Neural cell (in vitro differentiated cells): Measurements from ENCODE around the gene SORCS1. TPM values are rescaled to one million over a fixed set of nuclear protein-coding genes. Genes with fewer than 3 reads are reported as not detected.

Source experiments
- H2AFZ ChIP-seq: fragments of 200-600, 300-800 bp; sonication (generic), shearing (Covaris generic); 2 replicates; pipeline ENCODE4 v1.6.0; 2014; ENCODE audit warnings: low read depth, mild to moderate bottlenecking, antibody characterized with exemption, low read length, moderate library complexity
- H3F3A ChIP-seq: fragments of 200-600 bp; shearing (Covaris generic); 2 replicates; pipeline ENCODE4 v1.6.1; 2016; ENCODE audit warnings: mild to moderate bottlenecking, moderate library complexity, mixed read lengths, antibody characterized with exemption, low read length; ENCODE audit not compliant: insufficient read depth, poor library complexity, severe bottlenecking
- H3K27ac ChIP-seq: fragments of 200-600, 300-800 bp; sonication (generic), shearing (Covaris generic); 2 replicates; pipeline ENCODE4 v1.5.1; 2014; ENCODE audit warnings: mild to moderate bottlenecking, low read length, moderate library complexity
- H3K27me3 ChIP-seq: fragments of 300-800, 200-600 bp; sonication (generic), shearing (Covaris generic); 2 replicates; pipeline ENCODE4 v1.6.0; 2014; ENCODE audit warnings: mild to moderate bottlenecking, low read depth, low read length, moderate library complexity; ENCODE audit not compliant: insufficient read depth
- H3K36me3 ChIP-seq: fragments of 300-800, 200-600 bp; sonication (generic), shearing (Covaris generic); 2 replicates; pipeline ENCODE4 v1.5.1; 2014; ENCODE audit warnings: mild to moderate bottlenecking, antibody characterized with exemption, low read length, moderate library complexity; ENCODE audit not compliant: insufficient read depth
- H3K4me2 ChIP-seq: fragments of 300-800, 200-600 bp; sonication (generic), shearing (Covaris generic); 2 replicates; pipeline ENCODE4 v1.6.0; 2014; ENCODE audit warnings: mild to moderate bottlenecking, low read length
- H3K4me3 ChIP-seq: fragments of 300-800, 200-600 bp; sonication (generic), shearing (Covaris generic); 2 replicates; pipeline ENCODE4 v1.5.1; 2014; ENCODE audit warnings: mild to moderate bottlenecking, low read length, moderate library complexity
- H3K79me2 ChIP-seq: fragments of 200-600 bp; shearing (Covaris generic); replicated peaks from 2 replicates; pipeline ENCODE4 v1.6.0; 2014; ENCODE audit warnings: mild to moderate bottlenecking, low read length, moderate library complexity; ENCODE audit not compliant: insufficient read depth
- H3K9ac ChIP-seq: fragments of 300-800, 200-600 bp; sonication (generic), shearing (Covaris generic); 2 replicates; pipeline ENCODE4 v1.6.1; 2016; ENCODE audit warnings: mild to moderate bottlenecking, low read length, mixed read lengths
- H3K9me2 ChIP-seq: fragments of 200-600 bp; shearing (Covaris generic); 2 replicates; pipeline ENCODE4 v1.6.1; 2016; ENCODE audit warnings: mild to moderate bottlenecking, low read length, mixed read lengths; ENCODE audit not compliant: insufficient read depth
- H3K9me3 ChIP-seq: fragments of 200-600, 300-800 bp; sonication (generic), shearing (Covaris generic); 2 replicates; pipeline ENCODE4 v1.6.1; 2016; ENCODE audit warnings: mild to moderate bottlenecking, mixed run types, low read length, moderate library complexity, mixed read lengths
- H4K20me1 ChIP-seq: fragments of 200-600 bp; shearing (Covaris generic); 2 replicates; pipeline ENCODE4 v1.6.1; 2016; ENCODE audit warnings: mild to moderate bottlenecking, mixed run types; ENCODE audit not compliant: insufficient read depth
- CTCF ChIP-seq: fragments of 450-650 bp; IDR thresholded peaks from 2 replicates; pipeline ENCODE4 v1.5.1; 2014; ENCODE audit warnings: antibody characterized with exemption, mild to moderate bottlenecking, moderate library complexity; ENCODE audit not compliant: poor library complexity, severe bottlenecking
- EP300 ChIP-seq: fragments of 450-650 bp; conservative IDR thresholded peaks from 2 replicates; pipeline ENCODE4 v1.6.1; 2014; ENCODE audit warnings: antibody characterized with exemption, mild to moderate bottlenecking, moderate library complexity; ENCODE audit not compliant: poor library complexity, severe bottlenecking
- EZH2 ChIP-seq: fragments of 200-600, 300-800 bp; shearing (Covaris generic), sonication (generic); IDR thresholded peaks from 2 replicates; pipeline ENCODE4 v1.6.1; 2014; ENCODE audit warnings: antibody characterized with exemption, low read length, borderline replicate concordance, mild to moderate bottlenecking; ENCODE audit not compliant: insufficient read depth, poor library complexity, severe bottlenecking
- MXI1 ChIP-seq: fragments of 450-650 bp; conservative IDR thresholded peaks from 2 replicates; pipeline ENCODE4 v1.6.1; 2014; ENCODE audit warnings: antibody characterized with exemption, mild to moderate bottlenecking; ENCODE audit not compliant: poor library complexity, severe bottlenecking
- POLR2AphosphoS5 ChIP-seq: IDR thresholded peaks from 2 replicates; pipeline ENCODE4 v1.6.1; 2012
- RAD21 ChIP-seq: fragments of 450-650 bp; conservative IDR thresholded peaks from 2 replicates; pipeline ENCODE4 v1.6.1; 2014; ENCODE audit warnings: antibody characterized with exemption, mild to moderate bottlenecking, moderate library complexity
- SMC3 ChIP-seq: fragments of 450-650 bp; conservative IDR thresholded peaks from 2 replicates; pipeline ENCODE4 v1.6.1; 2014; ENCODE audit warnings: antibody characterized with exemption, mild to moderate bottlenecking, moderate library complexity; ENCODE audit not compliant: poor library complexity
- polyA plus RNA-seq: library from polyadenylated mRNA; depleted of rRNA; stranded (reverse); fragments of >200 nt; gene quantifications from 2 replicates; pipeline ENCODE4 v1.2.3, GENCODE V29; 2014
- TF ChIP-seq, protein P1 (sequence below): IDR thresholded peaks from 2 replicates; pipeline ENCODE4 v1.6.1; 2012; ENCODE audit warnings: borderline replicate concordance

SORCS1 gene
- polyA plus RNA-seq, 1 donor from 2014 or later = 27.0 TPM

DNA sequence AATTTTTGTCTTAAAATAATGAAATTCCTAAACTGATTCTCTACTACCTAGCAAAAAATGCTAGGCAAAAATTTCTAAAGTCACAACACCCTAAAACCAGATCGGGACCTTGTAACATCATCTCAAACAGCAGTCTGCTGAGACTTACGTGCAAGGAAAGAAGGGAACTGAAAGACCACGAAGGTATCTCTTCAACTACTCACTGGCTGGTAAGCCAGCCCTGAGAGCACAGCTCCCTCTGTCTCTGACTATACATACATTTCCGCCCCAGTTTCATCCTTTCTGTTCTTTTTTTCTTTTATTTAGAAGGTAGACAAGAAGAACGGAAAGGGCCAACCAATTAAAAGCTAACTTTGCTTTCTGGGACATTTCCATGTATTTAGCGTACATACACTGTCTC lies 15.6 kb downstream of the SORCS1 start:
- Histone ChIP-seq H3K4me2 (no peak overlapping the region), H3K9me3 (no peaks in the 10 kb centered on the region), H3K4me3 (no peak overlapping the region), H3K36me3 (no peaks in the 10 kb centered on the region), H3K79me2 (no peaks in the 10 kb centered on the region), H2AFZ (no peak overlapping the region), H3K9ac (no peak overlapping the region), H3K27ac (no peak overlapping the region), H3K27me3 (no peaks in the 10 kb centered on the region), H4K20me1 (no peaks in the 10 kb centered on the region), H3K9me2 (no peaks in the 10 kb centered on the region), H3F3A (no peaks in the 10 kb centered on the region)
- no peak for TF ChIP-seq EP300
- TF ChIP-seq MXI1 = no peak
- no peak for TF ChIP-seq CTCF

DNA sequence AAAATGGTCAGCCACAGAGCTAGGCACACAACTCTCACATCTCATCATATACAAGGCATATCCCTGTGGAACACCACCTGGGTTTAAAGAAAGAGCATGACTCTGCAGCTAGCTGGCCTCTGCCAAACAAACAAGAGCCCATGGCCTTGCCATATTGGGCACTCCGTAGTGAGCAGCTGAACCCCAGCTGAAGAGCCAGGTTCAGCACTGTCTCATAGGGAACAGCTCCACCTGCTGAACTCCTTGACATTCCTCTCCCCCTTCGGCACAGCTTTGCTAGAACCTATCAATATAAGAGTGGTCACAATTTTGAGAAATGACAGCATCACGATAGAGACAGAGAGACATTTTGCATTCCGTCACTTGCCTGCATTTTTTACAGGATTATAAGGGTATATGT lies 20.0 kb downstream of the SORCS1 start:
- Histone ChIP-seq H2AFZ (no peak overlapping the region), H3K36me3 (no peaks in the 10 kb centered on the region), H3K9me2 (no peaks in the 10 kb centered on the region), H3K9ac (no peak overlapping the region), H3K4me3 (no peak overlapping the region), H3K4me2 (no peak overlapping the region), H3K27me3 (no peaks in the 10 kb centered on the region), H3K79me2 (no peaks in the 10 kb centered on the region), H3F3A (no peaks in the 10 kb centered on the region), H3K9me3 (no peaks in the 10 kb centered on the region), H3K27ac (no peak overlapping the region), H4K20me1 (no peaks in the 10 kb centered on the region)
- peak; percentile 40 for TF ChIP-seq CTCF
- peak; percentile 57 for TF ChIP-seq RAD21
- TF ChIP-seq SMC3 = peak; percentile 55
- TF ChIP-seq MXI1 = no peak

DNA sequence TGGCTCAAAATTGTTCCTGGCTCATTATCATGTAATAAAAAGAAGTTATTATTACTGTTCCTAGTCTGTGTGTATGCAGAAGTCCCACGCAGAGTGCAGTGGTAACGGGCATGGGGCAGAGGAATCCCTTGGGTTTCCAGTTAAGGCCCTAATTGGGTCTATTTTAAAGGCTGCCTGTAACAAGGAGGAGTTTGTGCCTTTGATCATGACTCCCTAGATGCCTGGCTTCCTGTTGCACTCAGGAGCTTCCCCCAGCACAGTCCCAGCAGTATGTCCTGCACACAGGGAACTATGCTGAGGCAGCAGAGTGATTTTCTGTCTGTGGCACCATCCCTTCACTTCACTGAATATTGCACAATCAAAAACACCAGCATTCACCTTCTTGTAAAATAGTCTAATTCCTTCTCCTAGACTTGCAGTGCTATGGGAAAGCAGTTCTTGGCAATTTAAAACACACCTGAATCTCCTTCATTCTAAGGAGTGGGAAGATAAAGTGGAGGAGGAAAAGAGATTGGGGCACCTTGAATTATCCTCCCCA lies 22.9 kb downstream of the SORCS1 start:
- Histone ChIP-seq H3F3A (no peaks in the 10 kb centered on the region), H3K9ac (no peak overlapping the region), H3K9me3 (no peaks in the 10 kb centered on the region), H3K9me2 (no peaks in the 10 kb centered on the region), H2AFZ (no peak overlapping the region), H3K27ac (no peak overlapping the region), H3K4me3 (no peak overlapping the region), H3K79me2 (no peaks in the 10 kb centered on the region), H3K4me2 (no peak overlapping the region), H3K27me3 (no peaks in the 10 kb centered on the region), H4K20me1 (no peaks in the 10 kb centered on the region), H3K36me3 (no peaks in the 10 kb centered on the region)
- TF ChIP-seq SMC3 = no peak
- no peak for TF ChIP-seq EP300
- no peak for TF ChIP-seq MXI1
- TF ChIP-seq RAD21 = no peak
- TF ChIP-seq POLR2AphosphoS5 = no peak
- TF ChIP-seq CTCF = no peak
- TF ChIP-seq, protein P1, sequence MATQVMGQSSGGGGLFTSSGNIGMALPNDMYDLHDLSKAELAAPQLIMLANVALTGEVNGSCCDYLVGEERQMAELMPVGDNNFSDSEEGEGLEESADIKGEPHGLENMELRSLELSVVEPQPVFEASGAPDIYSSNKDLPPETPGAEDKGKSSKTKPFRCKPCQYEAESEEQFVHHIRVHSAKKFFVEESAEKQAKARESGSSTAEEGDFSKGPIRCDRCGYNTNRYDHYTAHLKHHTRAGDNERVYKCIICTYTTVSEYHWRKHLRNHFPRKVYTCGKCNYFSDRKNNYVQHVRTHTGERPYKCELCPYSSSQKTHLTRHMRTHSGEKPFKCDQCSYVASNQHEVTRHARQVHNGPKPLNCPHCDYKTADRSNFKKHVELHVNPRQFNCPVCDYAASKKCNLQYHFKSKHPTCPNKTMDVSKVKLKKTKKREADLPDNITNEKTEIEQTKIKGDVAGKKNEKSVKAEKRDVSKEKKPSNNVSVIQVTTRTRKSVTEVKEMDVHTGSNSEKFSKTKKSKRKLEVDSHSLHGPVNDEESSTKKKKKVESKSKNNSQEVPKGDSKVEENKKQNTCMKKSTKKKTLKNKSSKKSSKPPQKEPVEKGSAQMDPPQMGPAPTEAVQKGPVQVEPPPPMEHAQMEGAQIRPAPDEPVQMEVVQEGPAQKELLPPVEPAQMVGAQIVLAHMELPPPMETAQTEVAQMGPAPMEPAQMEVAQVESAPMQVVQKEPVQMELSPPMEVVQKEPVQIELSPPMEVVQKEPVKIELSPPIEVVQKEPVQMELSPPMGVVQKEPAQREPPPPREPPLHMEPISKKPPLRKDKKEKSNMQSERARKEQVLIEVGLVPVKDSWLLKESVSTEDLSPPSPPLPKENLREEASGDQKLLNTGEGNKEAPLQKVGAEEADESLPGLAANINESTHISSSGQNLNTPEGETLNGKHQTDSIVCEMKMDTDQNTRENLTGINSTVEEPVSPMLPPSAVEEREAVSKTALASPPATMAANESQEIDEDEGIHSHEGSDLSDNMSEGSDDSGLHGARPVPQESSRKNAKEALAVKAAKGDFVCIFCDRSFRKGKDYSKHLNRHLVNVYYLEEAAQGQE = no peak
- TF ChIP-seq EZH2 = no peak
